NCI-H1930 (cell line): ENCODE measurements around the gene SULT2B1.
"Not testable (repeated sequence)": the region's sequence is repeated elsewhere in the genome, so short reads cannot be mapped to it uniquely, and the experiment has no call there.

Source experiments
- DNase-seq, 2 experiments: peaks; one replicate each; lab custom pipeline; 2025; lab: John Stamatoyannopoulos, UW

SULT2B1 gene

GRCh38 chr19:48551437-48552302 lies at the start of gene SULT2B1:
Gene SULT2B1, plus strand, starts transcription at chr19:48552172. Its CDS starts 81 bp downstream, at chr19:48552253.
- no peak for DNase-seq

- DNase-seq, result no peak
Observed at GRCh38 chr19:48502350-48503018, 49.5 kb upstream of the SULT2B1 start.

GRCh38 chr19:48506138-48506733 lies 45.7 kb upstream of the SULT2B1 start:
- peak in 1 of 2 experiments; percentile 39 for DNase-seq

GRCh38 chr19:48507911-48508439 lies 44.0 kb upstream of the SULT2B1 start:
- no peak for DNase-seq

GRCh38 chr19:48508729-48509411 lies 43.1 kb upstream of the SULT2B1 start:
- DNase-seq, result no peak

GRCh38 chr19:48509467-48510194 lies 42.3 kb upstream of the SULT2B1 start:
- no peak for DNase-seq

- peak in 1 of 2 experiments; percentile 58 for DNase-seq
Observed at GRCh38 chr19:48510421-48511268, 41.3 kb upstream of the SULT2B1 start.

- no peak for DNase-seq
Observed at GRCh38 chr19:48511321-48511731, 40.6 kb upstream of the SULT2B1 start.

- peak; percentile 87 to 90 for DNase-seq
Observed at GRCh38 chr19:48511800-48512503, 40.0 kb upstream of the SULT2B1 start, which contains the start of gene LMTK3. Gene LMTK3, minus strand, starts transcription at chr19:48511835. Its CDS starts 259 bp downstream, at chr19:48511576.

- no peak for DNase-seq
Observed at GRCh38 chr19:48512504-48513288, 39.3 kb upstream of the SULT2B1 start.

GRCh38 chr19:48513289-48514122 lies 38.5 kb upstream of the SULT2B1 start:
- peak; percentile 82 to 86 for DNase-seq

- DNase-seq, result no peak
Observed at GRCh38 chr19:48514123-48514458, 37.9 kb upstream of the SULT2B1 start.

- DNase-seq, result no peak
Observed at GRCh38 chr19:48516536-48516935, 35.4 kb upstream of the SULT2B1 start.

GRCh38 chr19:48518207-48518606 lies 33.8 kb upstream of the SULT2B1 start:
- no peak for DNase-seq

GRCh38 chr19:48519426-48519825 lies 32.5 kb upstream of the SULT2B1 start:
- DNase-seq, result not testable (repeated sequence)

- no peak for DNase-seq
Observed at GRCh38 chr19:48520134-48520533, 31.8 kb upstream of the SULT2B1 start.

- no peak for DNase-seq
Observed at GRCh38 chr19:48524221-48524620, 27.8 kb upstream of the SULT2B1 start.

- DNase-seq, result no peak
Observed at GRCh38 chr19:48524732-48525131, 27.2 kb upstream of the SULT2B1 start.
